OCI-LY1 (cell line): Measurements from ENCODE around the gene AKT3.

Source experiments
- H2AFZ ChIP-seq: fragments of 200-600 bp; sonication (generic), shearing (Covaris generic); 2 replicates; pipeline ENCODE4 v1.6.0; 2014; ENCODE audit warnings: antibody characterized with exemption, mild to moderate bottlenecking, low read length
- H3F3A ChIP-seq: fragments of 200-600 bp; sonication (generic), shearing (Covaris generic); 2 replicates; pipeline ENCODE4 v1.6.0; 2014; ENCODE audit warnings: mild to moderate bottlenecking, antibody characterized with exemption, low read length, moderate library complexity; ENCODE audit not compliant: insufficient read depth
- H3K27ac ChIP-seq: fragments of 200-600 bp; sonication (generic); 2 replicates; pipeline ENCODE4 v1.5.1; 2014; ENCODE audit warnings: low read length, mixed run types, mild to moderate bottlenecking, low read depth; ENCODE audit not compliant: poor library complexity, severe bottlenecking
- H3K27me3 ChIP-seq: fragments of 200-600 bp; sonication (generic); 2 replicates; pipeline ENCODE4 v1.6.0; 2014; ENCODE audit warnings: antibody characterized with exemption, mild to moderate bottlenecking, low read length, moderate library complexity; ENCODE audit not compliant: insufficient read depth
- H3K36me3 ChIP-seq: fragments of 200-600 bp; sonication (generic); 2 replicates; pipeline ENCODE4 v1.6.1; 2014; ENCODE audit warnings: mild to moderate bottlenecking, antibody characterized with exemption, low read length, moderate library complexity, mixed read lengths; ENCODE audit not compliant: insufficient read depth
- H3K4me1 ChIP-seq: fragments of 200-600 bp; sonication (generic); 2 replicates; pipeline ENCODE4 v1.5.1; 2014; ENCODE audit warnings: mild to moderate bottlenecking, low read length, moderate library complexity; ENCODE audit not compliant: insufficient read depth, severe bottlenecking
- H3K4me2 ChIP-seq: fragments of 200-600 bp; sonication (generic), shearing (Covaris generic); 2 replicates; pipeline ENCODE4 v1.6.1; 2014; ENCODE audit warnings: low read length
- H3K4me3 ChIP-seq: fragments of 200-600 bp; sonication (generic); 2 replicates; pipeline ENCODE4 v1.5.1; 2014; ENCODE audit warnings: low read length, low read depth, mild to moderate bottlenecking, mixed read lengths; ENCODE audit not compliant: poor library complexity, severe bottlenecking
- H3K79me2 ChIP-seq: fragments of 200-600 bp; shearing (Covaris generic); 2 replicates; pipeline ENCODE4 v1.6.1; 2016; ENCODE audit warnings: mixed run types, low read length, mixed read lengths; ENCODE audit not compliant: insufficient read depth
- H3K9ac ChIP-seq: fragments of 200-600 bp; sonication (generic), shearing (Covaris generic); 2 replicates; pipeline ENCODE4 v1.6.1; 2014; ENCODE audit warnings: mild to moderate bottlenecking, low read length, mixed read lengths
- H3K9me2 ChIP-seq: fragments of 200-600 bp; sonication (generic), shearing (Covaris generic); 2 replicates; pipeline ENCODE4 v1.6.1; 2014; ENCODE audit warnings: low read depth, mild to moderate bottlenecking, low read length, mixed read lengths
- H3K9me3 ChIP-seq: fragments of 200-600 bp; shearing (Covaris generic); 2 replicates; pipeline ENCODE4 v1.6.1; 2014; ENCODE audit warnings: low read length, mixed read lengths
- H4K20me1 ChIP-seq: fragments of 200-600 bp; sonication (generic), shearing (Covaris generic); 2 replicates; pipeline ENCODE4 v1.6.0; 2016; ENCODE audit warnings: mild to moderate bottlenecking, low read length; ENCODE audit not compliant: insufficient read depth
- EZH2 ChIP-seq: fragments of 200-600 bp; sonication (generic), shearing (Covaris generic); IDR thresholded peaks from 2 replicates; pipeline ENCODE4 v1.8.0; 2017; ENCODE audit warnings: borderline replicate concordance, mixed run types, mild to moderate bottlenecking, antibody characterized with exemption, low read length, moderate library complexity, mixed read lengths
- TF ChIP-seq, protein P1 (sequence below): fragments of 200-600 bp; sonication (generic), shearing (Covaris generic); IDR thresholded peaks from 2 replicates; pipeline ENCODE4 v1.5.1; 2017; ENCODE audit warnings: mild to moderate bottlenecking, antibody characterized with exemption, low read length, moderate library complexity, mixed read lengths

AKT3 gene

GRCh38 chr1:243529512-243529911 lies 320.5 kb downstream of the AKT3 start:
- Histone ChIP-seq H3K27me3 (no peaks in the 10 kb centered on the region), H4K20me1 (no peaks in the 10 kb centered on the region), H3K4me3 (no peak overlapping the region), H2AFZ (no peak overlapping the region), H3K27ac (no peak overlapping the region), H3K9me3 (no peaks in the 10 kb centered on the region), H3K4me2 (no peak overlapping the region), H3K79me2 (no peaks in the 10 kb centered on the region), H3K9me2 (no peaks in the 10 kb centered on the region), H3K4me1 (no peaks in the 10 kb centered on the region), H3F3A (no peaks in the 10 kb centered on the region), H3K36me3 (no peaks in the 10 kb centered on the region), H3K9ac (no peak overlapping the region)
- TF ChIP-seq, protein P1, sequence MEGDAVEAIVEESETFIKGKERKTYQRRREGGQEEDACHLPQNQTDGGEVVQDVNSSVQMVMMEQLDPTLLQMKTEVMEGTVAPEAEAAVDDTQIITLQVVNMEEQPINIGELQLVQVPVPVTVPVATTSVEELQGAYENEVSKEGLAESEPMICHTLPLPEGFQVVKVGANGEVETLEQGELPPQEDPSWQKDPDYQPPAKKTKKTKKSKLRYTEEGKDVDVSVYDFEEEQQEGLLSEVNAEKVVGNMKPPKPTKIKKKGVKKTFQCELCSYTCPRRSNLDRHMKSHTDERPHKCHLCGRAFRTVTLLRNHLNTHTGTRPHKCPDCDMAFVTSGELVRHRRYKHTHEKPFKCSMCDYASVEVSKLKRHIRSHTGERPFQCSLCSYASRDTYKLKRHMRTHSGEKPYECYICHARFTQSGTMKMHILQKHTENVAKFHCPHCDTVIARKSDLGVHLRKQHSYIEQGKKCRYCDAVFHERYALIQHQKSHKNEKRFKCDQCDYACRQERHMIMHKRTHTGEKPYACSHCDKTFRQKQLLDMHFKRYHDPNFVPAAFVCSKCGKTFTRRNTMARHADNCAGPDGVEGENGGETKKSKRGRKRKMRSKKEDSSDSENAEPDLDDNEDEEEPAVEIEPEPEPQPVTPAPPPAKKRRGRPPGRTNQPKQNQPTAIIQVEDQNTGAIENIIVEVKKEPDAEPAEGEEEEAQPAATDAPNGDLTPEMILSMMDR, result no peak
- no peak for TF ChIP-seq EZH2

- Histone ChIP-seq H3K9me2 (no peaks in the 10 kb centered on the region), H3K27ac (no peak overlapping the region), H3K79me2 (no peaks in the 10 kb centered on the region), H3F3A (no peaks in the 10 kb centered on the region), H3K36me3 (no peaks in the 10 kb centered on the region), H2AFZ (no peak overlapping the region), H3K4me2 (no peak overlapping the region), H3K9ac (no peak overlapping the region), H3K9me3 (no peaks in the 10 kb centered on the region), H3K27me3 (no peaks in the 10 kb centered on the region), H3K4me1 (no peaks in the 10 kb centered on the region), H3K4me3 (no peak overlapping the region), H4K20me1 (no peaks in the 10 kb centered on the region)
- TF ChIP-seq EZH2, result no peak
- TF ChIP-seq, protein P1, result no peak
Measured at GRCh38 chr1:243528459-243529121, 321.5 kb downstream of the AKT3 start.

DNA sequence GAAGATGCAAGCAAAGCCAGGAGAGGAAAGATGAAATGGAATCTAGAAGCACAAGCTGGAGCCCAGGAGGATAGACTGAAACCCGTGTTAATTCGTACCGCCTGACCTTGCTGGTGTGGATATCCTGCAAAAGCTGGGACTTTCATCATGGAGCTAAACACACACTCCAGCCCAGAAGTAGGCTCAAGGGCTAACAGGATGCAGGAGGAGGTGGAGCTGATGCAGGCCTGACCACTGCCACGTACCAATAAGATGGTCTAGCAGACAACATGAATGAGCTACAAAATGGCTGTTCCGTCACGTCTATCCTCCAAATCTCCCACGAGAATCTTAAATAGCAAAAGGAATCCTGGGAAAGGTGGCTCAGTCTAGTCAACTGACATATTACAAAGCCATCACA lies 323.9 kb downstream of the AKT3 start:
- Histone ChIP-seq H2AFZ (no peak overlapping the region), H3K36me3 (no peaks in the 10 kb centered on the region), H3K9ac (no peak overlapping the region), H3K9me3 (no peaks in the 10 kb centered on the region), H3K4me1 (no peaks in the 10 kb centered on the region), H3K79me2 (no peaks in the 10 kb centered on the region), H4K20me1 (no peaks in the 10 kb centered on the region), H3F3A (no peaks in the 10 kb centered on the region), H3K4me3 (no peak overlapping the region), H3K4me2 (no peak overlapping the region), H3K27ac (no peak overlapping the region), H3K27me3 (no peaks in the 10 kb centered on the region), H3K9me2 (no peaks in the 10 kb centered on the region)
- TF ChIP-seq, protein P1, result no peak
- no peak for TF ChIP-seq EZH2
